Hindlimb muscle (tissue), 1 donor: Measurements from ENCODE around the gene DISP3. TPM values are rescaled to one million over a fixed set of nuclear protein-coding genes. Genes with fewer than 3 reads are reported as not detected.

Source experiments
- DNase-seq: peaks from one replicate; pipeline ENCODE4 v3.0.0-alpha.2; 2013
- polyA plus RNA-seq: library from polyadenylated mRNA; unstranded; fragments of 120-200 nt; gene quantifications from one replicate; pipeline ENCODE4 v1.2.1, GENCODE V29; 2013; ENCODE audit not compliant: insufficient read length

Gene DISP3
- polyA plus RNA-seq, 1 donor: 0.30 TPM

DNA sequence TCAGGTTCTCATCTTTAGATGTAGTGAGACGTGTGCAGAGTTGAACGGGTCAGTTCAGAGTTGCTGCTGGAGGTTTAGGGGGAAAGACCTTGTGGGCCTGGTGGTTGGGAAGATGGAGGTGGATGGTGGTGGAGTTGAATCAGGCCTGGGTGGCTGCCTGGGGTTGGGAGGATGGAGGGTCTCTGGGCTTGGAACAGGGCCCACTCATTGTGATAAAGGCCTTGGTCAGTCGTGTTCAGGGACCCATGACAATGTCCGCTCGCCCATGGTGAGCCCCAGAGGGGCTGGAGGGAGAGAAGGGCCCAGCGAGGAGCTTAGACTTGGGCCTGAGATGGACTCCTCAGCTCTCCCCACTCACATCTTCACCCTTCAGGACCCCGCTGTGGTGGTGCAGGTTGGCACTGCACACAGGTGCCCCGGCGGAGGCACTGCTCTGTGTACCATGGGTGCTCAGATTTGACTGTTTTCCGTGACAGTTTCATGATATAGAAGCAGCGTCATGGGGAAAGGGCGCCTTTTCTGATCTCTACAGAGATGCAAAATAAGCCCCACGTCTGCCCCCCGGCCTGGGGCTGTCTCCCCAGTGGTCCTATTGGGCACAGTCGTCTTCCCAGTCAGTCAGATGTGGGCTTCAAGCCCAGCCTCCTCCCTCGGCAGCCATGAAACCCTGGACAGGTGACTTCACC, 39.2 kb downstream of the DISP3 start:
- no peak for DNase-seq

DNA sequence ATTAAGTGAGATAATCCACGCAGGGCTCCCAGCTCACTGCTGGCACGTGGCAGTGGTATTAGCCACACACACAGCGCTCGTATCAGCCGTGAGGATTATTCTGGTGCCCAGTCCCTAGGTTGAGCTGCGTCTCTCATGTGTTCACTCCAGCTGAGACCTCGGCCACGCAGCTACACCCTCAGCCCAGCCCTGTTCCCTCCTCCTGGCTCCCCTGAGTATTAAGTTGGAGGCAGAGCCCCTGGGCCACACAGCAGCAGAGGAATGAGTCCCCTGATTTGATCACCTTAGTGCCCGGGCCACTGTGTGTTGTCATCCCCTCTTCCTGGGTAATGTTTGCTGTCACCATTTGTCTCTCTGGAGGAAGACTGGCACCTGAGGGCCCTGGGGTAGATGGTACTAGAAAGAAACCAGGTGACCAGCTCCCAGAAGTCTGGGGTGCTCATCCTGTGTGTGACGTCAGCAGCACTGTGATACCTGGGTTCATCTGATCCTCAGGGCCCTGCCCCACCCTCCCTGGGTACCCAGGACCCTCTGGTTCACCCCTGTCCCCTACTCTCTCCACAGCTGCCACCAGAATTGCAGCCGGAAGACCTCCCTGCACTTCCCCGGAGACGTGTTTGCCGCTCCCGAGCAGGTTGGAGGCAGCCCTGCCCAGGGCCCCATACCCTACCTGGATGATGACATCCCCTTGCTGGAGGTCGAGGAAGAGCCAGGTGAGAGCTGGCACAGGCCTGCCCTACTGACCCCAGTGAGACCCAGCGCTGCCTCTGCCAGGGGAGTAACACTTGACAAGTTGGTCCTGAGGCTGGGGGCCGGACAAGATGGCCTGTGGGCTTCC, 40.1 kb downstream of the DISP3 start:
- no peak for DNase-seq

DNA sequence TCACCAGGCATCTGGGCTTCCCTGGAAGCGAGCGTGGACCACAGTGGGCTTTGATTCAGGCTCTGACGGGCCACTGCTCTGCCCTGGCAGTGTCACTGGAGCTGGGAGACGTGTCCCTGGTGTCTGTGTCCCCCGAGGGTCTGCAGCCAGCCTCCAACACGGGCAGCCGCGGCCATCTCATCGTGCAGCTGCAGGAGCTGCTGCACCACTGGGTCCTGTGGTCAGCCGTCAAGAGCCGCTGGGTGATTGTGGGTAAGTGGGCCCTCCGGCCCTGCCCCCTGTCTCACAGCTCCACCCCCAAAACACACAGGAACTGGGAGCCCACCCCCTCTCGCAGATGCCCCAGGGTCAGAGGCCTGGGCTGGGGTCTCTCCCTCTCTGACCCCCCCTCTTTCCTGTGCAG, 40.7 kb downstream of the DISP3 start:
- DNase-seq: no peak

DNA sequence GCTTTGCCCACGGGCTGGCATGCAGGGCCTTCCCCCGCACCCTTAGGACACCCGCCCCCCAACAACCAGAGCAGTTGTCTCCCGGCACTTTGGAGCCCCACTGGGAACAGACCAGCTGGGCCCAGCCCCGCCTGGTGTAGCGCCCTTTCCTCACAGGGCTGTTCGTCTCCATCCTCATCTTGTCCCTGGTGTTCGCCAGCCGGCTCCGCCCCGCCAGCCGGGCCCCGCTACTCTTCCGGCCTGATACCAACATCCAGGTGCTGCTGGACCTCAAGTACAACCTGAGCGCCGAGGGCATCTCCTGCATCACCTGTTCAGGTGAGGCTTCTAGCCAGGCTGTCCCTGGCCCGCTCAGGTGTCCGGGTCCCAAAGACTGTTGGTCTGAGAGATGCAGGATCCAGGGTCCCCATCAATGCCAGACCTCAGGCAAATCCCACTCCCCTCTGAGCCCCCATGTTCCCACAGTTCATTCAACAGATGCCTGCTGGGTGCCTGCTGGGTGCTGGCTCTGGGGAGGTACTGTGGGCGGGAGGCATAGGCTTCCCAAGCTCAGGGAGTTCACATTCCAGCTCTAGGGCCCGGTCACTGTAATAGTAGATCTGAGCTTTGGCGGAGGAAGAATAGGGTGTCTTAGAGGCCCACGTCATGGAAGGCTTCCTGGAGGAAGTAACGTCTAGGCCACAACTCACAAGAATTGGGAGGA, 41.7 kb downstream of the DISP3 start:
- no peak for DNase-seq

DNA sequence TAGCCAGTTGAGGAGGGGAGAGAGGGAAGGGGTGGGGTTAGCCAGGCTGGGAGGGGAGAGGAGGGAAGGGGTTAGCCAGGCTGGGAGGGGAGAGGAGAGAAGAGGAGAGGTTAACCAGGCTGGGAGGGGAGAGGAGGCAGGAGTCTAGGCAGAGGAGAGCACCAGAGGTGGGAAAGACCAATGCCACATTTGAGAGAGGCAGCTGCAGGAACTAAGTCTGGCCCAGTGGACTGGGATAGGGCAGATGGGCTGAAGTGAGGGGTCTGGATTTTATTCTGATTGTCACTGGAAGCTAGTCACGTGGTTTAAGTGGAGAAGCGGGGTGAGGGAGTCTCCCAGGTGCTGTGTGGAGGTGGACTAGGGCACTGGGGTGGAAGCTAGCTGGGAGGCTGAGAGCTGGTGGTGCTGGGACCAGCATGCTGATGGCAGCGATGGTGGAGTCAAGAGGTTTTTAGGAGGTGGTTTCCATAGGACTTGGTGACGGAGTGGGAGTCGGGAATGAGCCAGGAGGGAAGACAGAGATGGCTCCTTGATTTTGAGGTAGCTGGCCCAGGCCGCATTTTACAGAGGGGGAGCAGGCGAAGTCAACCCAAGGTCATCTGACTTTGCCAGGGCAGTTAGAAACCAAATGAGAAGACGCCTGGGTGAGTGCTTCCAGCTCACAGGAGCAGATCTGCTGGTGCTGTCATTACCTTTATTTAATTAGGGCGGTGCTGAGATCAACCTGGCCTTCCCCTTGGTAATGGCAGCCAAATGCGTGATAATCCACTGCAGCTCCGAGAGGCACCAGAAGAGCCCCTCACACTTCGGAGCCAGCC, 42.8 kb downstream of the DISP3 start:
- DNase-seq: no peak

DNA sequence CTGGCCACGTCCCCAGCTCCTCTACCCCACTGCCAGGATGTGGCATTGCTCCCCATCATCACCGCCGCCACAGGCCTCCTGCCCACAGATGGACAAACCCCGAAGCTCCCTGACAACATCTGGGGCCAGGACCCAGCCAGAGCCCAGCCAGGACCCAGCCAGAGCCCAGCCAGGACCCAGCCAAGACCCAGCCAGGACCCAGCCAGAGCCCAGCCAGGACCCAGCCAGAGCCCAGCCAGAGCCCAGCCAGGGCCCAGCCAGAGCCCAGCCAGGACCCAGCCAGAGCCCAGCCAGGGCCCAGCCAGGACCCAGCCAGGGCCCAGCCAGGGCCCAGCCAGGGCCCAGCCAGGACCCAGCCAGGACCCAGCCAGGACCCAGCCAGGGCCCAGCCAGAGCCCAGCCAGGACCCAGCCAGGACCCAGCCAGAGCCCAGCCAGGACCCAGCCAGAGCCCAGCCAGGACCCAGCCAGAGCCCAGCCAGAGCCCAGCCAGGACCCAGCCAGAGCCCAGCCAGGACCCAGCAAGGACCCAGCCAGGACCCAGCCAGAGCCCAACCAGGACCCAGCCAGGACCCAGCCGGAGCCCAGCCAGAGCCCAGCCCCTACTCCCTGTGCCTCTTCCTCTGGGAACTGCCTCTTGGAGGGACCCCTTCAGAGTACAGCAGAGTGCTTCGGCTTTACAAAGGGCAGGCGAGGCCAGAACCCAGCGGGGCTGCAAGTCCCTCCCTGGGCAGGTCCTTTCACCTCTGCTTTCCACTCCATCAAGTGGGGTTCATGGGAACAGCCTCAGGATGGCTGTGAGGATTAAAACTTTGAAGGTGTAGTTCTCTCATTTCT, 43.7 kb downstream of the DISP3 start:
- DNase-seq: no peak

DNA sequence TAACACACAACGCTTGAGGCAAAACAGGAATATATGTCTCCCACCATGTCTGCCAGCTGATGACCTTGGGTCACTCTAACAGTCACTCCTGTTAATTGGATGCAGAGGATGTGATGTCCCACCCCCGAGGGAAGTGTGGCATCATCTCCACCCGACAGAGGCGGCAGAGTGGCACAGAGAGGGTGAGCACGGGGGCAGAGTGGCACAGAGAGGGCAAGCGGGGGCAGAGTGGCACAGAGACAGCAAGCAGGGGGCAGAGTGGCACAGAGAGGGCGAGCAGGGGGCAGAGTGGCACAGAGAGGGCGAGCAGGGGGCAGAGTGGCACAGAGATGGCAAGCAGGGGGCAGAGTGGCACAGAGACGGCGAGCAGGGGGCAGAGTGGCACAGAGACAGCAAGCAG, 44.3 kb downstream of the DISP3 start:
- no peak for DNase-seq

DNA sequence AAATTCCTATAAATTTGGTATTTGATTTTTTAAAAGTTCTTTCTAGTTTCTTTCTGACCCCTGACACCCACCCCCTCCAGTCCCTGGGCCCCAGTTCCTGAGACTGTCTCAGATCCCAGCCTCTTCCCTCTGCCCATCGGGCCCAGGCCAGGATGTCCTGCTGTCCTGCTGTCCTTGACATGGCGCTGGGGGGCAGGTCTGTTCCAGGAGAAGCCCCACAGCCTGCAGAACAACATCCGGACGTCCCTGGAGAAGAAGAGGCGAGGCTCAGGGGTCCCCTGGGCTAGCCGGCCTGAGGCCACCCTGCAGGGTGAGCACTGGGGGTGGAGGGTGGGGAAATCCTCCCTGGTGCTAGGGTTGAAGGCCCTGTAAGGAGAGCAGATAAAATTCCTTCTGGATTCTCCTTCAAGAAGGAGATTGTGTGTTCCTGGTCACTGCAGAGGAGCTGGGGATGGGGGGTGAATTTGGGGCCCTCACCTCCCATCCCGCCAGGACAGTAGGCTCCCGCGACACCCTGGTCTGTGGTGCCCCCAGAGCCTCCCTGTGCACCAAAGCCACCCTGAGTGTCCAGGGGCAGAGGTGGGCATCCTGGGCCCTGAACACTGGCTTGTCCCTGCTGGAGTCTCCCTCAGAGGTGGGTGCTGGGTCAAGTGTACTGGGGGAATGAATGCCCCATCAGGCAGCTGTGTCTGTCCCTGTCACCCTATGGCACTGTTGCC, 45.0 kb downstream of the DISP3 start:
- DNase-seq: no peak

DNA sequence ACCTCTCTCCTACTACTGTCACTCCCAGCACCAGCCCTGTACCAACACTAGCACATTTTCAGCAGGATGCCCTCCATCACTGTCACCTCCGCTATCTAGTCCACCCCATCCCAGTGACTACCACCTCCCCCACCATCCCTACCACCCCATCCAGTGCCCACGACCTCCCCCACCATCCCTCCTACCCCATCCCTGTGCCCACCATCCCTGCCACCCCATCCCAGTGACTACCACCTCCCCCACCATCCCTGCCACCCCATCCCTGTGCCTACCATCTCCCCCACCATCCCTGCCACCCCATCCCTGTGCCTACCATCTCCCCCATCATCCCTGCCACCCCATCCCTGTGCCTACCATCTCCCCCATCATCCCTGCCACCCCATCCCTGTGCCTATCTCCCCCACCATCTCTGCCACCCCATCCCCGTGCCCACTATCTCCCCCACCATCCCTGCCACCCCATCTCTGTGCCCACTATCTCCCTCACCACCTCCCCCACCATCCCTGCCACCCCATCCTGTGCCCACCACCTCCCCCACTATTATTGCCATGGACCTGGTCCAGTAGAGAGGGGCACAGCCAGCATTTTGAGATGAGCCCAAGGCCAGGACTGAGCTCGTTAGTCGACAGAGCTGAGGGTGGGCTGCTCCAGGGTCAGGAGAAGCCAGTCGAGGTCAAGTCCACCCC, 45.7 kb downstream of the DISP3 start:
- DNase-seq: no peak

DNA sequence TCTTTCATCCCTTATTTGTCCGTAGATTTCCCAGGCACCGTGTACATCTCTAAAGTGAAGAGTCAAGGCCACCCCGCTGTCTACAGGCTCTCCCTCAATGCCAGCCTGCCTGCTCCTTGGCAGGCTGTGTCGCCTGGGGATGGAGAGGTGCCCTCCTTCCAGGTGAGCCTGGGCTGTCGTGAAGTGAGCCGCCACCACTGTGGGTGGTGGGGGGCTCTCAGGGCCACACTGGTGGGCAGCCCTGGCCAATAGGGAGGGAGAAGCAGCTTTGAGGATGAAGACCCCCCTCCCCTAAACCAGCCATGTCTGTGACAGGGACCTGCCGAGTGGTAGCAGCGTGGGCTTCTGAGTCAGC, 46.2 kb downstream of the DISP3 start:
- no peak for DNase-seq

DNA sequence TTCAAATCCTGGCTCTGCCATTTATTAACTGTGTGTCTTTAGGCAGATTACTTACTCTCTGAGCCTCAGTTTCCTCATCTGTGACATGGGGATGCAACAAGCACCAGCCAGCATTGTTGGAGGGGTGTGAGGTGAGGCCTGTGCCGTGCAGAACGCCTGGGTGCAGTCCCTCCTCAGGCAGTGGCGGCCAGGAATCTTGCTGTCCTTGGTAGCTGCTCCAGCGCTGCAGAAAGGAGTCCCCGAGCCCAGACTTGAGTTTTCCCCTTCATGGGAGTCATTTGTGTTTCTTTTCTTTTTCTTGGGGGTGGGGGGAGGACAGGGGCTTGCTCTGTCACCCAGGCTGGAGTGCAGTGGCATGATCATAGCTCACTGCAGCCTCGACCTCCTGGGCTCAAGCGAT, 46.6 kb downstream of the DISP3 start:
- DNase-seq: no peak

DNA sequence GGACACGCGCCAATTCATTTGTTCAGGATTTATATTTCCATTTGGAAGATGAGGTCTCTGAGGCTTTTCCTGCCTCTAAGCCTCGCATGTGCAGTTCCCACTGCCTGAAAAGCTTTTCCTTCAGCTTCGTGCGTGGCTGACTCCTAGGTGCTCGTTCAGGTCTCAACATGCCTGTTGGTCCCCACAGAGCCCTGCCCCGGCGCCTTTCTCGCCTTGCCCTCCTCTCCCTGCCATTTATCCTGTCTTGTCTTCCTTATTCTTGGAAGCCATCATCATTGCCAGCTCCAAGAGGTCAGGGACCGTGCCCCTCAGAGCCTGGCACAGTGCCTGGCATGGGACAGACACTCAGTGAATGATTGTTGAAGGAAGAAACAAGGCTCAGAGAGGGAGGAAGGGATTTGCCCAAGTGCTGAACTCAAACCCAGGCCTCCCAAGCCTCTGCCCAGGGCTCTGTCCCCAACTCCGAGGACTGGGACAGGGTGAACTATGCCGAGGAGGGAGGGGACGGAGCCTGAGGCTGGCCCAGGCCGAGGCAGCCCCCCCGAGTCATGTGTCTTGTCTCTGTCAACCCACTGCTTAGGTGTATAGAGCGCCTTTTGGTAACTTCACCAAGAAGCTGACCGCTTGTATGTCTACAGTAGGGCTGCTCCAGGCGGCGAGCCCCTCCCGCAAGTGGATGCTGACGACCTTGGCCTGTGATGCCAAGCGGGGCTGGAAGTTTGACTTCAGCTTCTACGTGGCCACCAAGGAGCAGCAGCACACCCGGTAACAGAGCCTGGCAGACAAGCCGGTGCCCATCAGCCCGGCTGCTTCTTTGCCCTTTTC, 47.3 kb downstream of the DISP3 start:
- no peak for DNase-seq

DNA sequence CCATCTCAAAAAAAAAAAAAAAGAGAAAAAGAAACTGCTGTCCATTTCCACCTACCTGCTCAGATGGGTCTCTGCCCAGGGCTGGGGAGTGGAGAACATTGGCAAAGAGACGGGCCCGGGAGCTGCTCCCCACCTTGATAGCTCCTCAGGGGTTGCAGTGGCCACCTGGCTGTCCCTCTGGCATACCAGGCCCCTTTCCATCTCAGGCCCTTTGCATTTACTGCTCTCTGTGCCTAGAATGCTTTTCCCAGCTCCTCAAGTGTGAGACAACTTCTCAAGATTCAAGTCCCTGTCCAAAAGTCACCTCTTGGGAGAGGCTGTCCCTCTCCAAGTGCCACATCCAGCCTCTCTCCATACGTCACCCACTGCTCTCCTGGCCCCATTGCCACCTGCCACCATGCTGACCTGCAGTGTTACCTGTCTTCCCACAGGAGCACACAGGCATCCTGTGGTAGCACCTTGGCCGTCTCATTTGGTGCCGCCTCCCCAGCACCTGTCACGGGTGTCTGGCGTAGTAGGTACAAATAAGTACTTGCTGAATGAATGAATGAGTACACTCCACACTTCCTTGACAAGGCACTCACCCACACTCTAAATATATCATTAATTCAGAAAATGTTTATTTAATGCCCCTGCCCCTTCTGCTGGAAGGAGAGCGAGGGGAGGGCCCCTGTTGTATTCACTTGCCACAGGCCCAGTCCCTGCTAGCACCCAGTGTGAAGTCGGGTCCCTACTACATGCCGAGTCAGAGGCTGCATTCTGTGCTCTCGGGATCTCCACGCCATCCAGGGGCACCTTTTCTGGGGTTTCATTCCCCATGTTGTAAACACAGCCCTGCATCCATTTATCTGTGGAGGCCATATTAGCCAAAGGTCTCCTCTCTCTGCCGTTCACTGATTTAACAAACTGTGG, 48.8 kb downstream of the DISP3 start:
- no peak for DNase-seq

DNA sequence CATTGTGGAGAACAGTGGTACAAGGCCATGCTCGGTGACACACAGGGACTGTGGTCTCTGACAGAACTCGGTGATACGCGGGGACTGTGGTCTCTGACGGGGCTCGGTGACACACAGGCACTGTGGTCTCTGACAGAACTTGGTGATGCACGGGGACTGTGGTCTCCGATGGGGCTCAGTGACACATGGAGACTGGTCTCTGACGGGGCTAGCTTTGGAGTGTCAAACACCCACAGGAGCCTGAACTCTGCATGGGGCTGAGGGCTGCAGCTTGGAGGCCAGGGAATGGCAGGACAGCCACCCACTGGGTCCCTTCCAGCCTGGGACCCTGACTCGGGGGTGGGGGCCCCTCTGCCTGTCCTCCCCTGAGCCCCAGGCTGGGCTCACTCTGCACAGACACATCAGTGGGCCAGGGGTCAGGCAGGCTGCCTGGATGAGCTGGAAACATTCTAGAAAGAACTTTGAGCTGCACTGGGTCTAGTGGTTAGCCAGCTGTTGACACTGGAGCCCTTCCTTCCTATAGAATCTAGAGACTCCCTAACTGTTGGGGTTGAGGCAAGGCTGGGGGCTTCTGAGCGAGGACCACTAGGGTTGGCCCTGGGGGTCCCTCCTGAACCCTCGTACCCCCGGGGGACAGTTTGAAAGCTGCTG, 49.8 kb downstream of the DISP3 start:
- DNase-seq: no peak

DNA sequence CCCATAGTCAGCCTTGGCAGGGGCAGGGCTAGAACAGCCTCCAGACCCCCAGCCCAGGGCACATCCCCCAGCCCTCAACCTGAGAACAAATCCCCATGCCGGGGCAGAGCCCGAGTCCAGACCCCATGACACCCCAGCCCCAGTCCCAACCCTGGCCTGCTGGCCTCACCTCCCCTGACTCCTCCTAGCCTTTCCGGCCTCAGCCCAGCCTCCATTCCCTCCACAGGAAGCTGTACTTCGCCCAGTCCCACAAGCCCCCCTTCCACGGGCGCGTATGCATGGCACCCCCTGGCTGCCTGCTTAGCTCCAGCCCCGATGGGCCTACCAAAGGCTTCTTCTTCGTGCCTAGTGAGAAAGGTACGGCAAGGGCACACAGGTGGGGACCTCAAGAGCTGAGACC, 50.4 kb downstream of the DISP3 start:
- no peak for DNase-seq

DNA sequence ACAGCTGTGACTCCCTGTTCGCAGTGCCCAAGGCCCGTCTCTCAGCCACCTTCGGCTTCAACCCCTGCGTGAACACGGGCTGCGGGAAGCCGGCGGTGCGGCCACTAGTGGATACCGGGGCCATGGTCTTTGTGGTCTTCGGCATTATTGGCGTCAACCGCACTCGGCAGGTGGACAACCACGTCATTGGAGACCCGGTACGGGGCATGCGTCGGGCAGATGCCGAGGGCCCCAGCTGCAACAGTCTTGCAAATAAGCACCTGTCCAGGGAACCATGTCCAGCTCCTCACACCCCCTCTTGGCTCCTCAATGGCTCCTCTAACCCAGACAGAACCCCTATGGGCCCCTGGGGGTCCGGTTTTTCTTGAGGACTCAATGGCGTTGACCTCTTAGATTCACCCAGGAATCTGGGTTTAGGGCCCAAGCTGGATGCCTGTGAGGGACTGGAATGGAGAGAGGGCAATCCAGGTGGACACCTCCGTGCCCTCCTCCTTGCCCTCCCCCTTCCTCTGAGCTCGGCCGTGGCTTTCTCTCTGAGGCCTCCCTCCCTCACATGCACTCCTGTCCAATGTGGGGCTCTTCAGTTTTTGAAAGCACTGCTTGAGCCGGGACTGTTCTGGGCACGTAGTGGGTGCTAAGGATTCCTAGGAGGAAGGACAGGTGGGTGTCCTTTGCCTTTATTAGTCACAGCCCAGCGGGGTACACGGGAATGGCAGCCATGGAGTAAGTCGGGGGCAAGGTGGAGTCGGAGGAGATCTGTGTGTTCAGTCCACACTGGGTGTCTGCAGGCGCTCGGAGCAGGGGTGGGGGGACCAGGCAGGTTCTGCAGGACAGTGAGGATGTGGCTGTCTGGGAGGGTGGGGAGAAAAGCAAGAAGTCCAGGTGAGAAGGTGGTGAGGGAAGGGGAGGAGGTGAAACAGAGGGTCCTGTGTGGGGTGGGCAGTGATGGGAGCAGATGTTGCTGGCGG, 51.1 kb downstream of the DISP3 start:
- no peak for DNase-seq
